K562 (cell line): ENCODE results near the gene MMS22L. TPM values are rescaled to one million over a fixed set of nuclear protein-coding genes. Genes with fewer than 3 reads are reported as not detected.

Experiments used
- ATAC-seq: fragments of 200-7000 bp; cut with Tn5 transposase; 3 replicates; pipeline ENCODE4 v1.9.1; 2020; ENCODE audit warnings: moderate library complexity
- BruUV-seq: library from RNA; stranded (reverse); fragments of 400-500 nt; replicated peaks from 2 replicates; lab custom pipeline; 2021; lab: Mats Ljungman, UMichigan
- CTCF ChIA-PET: fragments of 300-600 bp; formaldehyde crosslinking; extraction: SDS; loops from one replicate; lab custom pipeline; 2021; ENCODE audit warnings: low intra/inter-chr PET ratio; lab: Yijun Ruan, JAX
- POLR2A ChIA-PET: fragments of 300-600, 350-650 bp; sonication (Branson Sonifier 250); formaldehyde crosslinking; extraction: SDS; loops from one replicate; lab custom pipeline; 2021; ENCODE audit warnings: antibody characterized with exemption, inconsistent platforms; lab: Yijun Ruan, JAX
- DNase-seq, 4 experiments: peaks; one replicate each; pipeline versions ENCODE4 v3.0.0 to v3.0.0-alpha.2; 2011 to 2018; ENCODE audit warnings: low spot score in 3 of 4, mixed read lengths in 3 of 4; ENCODE audit errors: extremely low read depth in 1 of 4
- FAIRE-seq: peaks from 2 replicates; lab custom pipeline; 2011; peaks lifted over from hg19 to GRCh38; lab: Jason Lieb, UNC
- H2AFZ ChIP-seq: 2 replicates; pipeline ENCODE4 v1.6.0; 2011; ENCODE audit warnings: low read depth, low read length, control low read depth, inconsistent platforms
- H3K27ac ChIP-seq: fragments of 200-600 bp; 3 replicates; pipeline ENCODE4 v1.8.0; 2011; ENCODE audit warnings: low read depth, mild to moderate bottlenecking, control low read depth, inconsistent platforms, low read length, moderate library complexity, mixed read lengths; ENCODE audit errors: extremely low read depth
- H3K27me3 ChIP-seq, 2 experiments: fragments of 300-600 bp in 1 of 2; 2 replicates in 1 of 2; 3 replicates in 1 of 2; pipeline versions ENCODE4 v1.6.0 to v1.8.0; 2011; ENCODE audit warnings: inconsistent platforms in 2 of 2, low read length in 2 of 2, mild to moderate bottlenecking in 1 of 2, mixed read lengths in 1 of 2, moderate library complexity in 1 of 2; ENCODE audit not compliant: control insufficient read depth in 2 of 2, insufficient read depth in 2 of 2
- H3K36me3 ChIP-seq: fragments of 300-600 bp; 3 replicates; pipeline ENCODE4 v1.8.0; 2011; ENCODE audit warnings: mild to moderate bottlenecking, low read length, inconsistent platforms; ENCODE audit not compliant: control insufficient read depth, insufficient read depth
- H3K4me1 ChIP-seq, 2 experiments: fragments of 200-600 bp in 1 of 2; replicated peaks in 1 of 2; 2 replicates in 1 of 2; 3 replicates in 1 of 2; pipeline versions ENCODE4 v1.5.1 to v1.8.0; 2011; ENCODE audit warnings: inconsistent platforms in 2 of 2, low read length in 2 of 2, mild to moderate bottlenecking in 1 of 2, mixed read lengths in 1 of 2, moderate library complexity in 1 of 2; ENCODE audit not compliant: control insufficient read depth in 2 of 2, insufficient read depth in 2 of 2
- H3K4me2 ChIP-seq: 2 replicates; pipeline ENCODE4 v1.6.1; 2011; ENCODE audit warnings: low read length, control low read depth, inconsistent platforms, mixed read lengths; ENCODE audit not compliant: insufficient read depth
- H3K4me3 ChIP-seq: fragments of 200-600 bp; sonication (generic), shearing (Covaris generic); 2 replicates; pipeline ENCODE4 v1.5.1; 2016; ENCODE audit warnings: control low read depth, inconsistent platforms
- H3K79me2 ChIP-seq: fragments of 200-600 bp; 3 replicates; pipeline ENCODE4 v1.8.0; 2011; ENCODE audit warnings: low read length, inconsistent platforms; ENCODE audit not compliant: control insufficient read depth, insufficient read depth
- H3K9ac ChIP-seq, 2 experiments: 2 replicates each; pipeline versions ENCODE4 v1.6.0 to v1.6.1; 2011; ENCODE audit warnings: low read depth in 2 of 2, low read length in 2 of 2, control low read depth in 1 of 2, inconsistent platforms in 1 of 2, mild to moderate bottlenecking in 1 of 2, mixed read lengths in 1 of 2; ENCODE audit not compliant: insufficient read depth in 1 of 2
- H3K9me1 ChIP-seq: one replicate; pipeline ENCODE4 v1.6.0; 2011; ENCODE audit warnings: inconsistent platforms, mild to moderate bottlenecking, low read length, moderate library complexity; ENCODE audit not compliant: control insufficient read depth, insufficient read depth
- H3K9me3 ChIP-seq: replicated peaks from 2 replicates; pipeline ENCODE4 v1.5.1; 2011; ENCODE audit warnings: low read depth, low read length, inconsistent platforms; ENCODE audit not compliant: control insufficient read depth, insufficient read depth
- H4K20me1 ChIP-seq: replicated peaks from 2 replicates; pipeline ENCODE4 v1.6.1; 2011; ENCODE audit warnings: low read length, inconsistent platforms, mixed read lengths; ENCODE audit not compliant: control insufficient read depth, insufficient read depth
- ARID3A ChIP-seq: IDR thresholded peaks from 2 replicates; pipeline ENCODE4 v1.6.1; 2012; ENCODE audit warnings: low read depth, low read length, improper control_type of control experiment, borderline replicate concordance
- ELK3 ChIP-seq: fragments of 450-650 bp; formaldehyde crosslinking; IDR thresholded peaks from 2 replicates; pipeline ENCODE4 v1.4.0; 2020; ENCODE audit warnings: mild to moderate bottlenecking
- EP400 ChIP-seq: fragments of 450-650 bp; IDR thresholded peaks from 2 replicates; pipeline ENCODE4 v1.6.1; 2017; ENCODE audit warnings: antibody characterized with exemption, mild to moderate bottlenecking, moderate library complexity
- MAX ChIP-seq: sonication (generic); formaldehyde crosslinking; IDR thresholded peaks from 2 replicates; pipeline ENCODE4 v1.9.0; 2022; ENCODE audit warnings: mild to moderate bottlenecking, missing genetic modification reagents
- NFIC ChIP-seq: fragments of 450-650 bp; IDR thresholded peaks from 2 replicates; pipeline ENCODE4 v1.6.1; 2017; ENCODE audit warnings: mild to moderate bottlenecking, inconsistent platforms
- TAF1 ChIP-seq: IDR thresholded peaks from 2 replicates; pipeline ENCODE4 v1.6.1; 2011; ENCODE audit warnings: mild to moderate bottlenecking, low read length, moderate library complexity; ENCODE audit not compliant: insufficient read depth, control insufficient read depth, severe bottlenecking; ENCODE audit errors: extremely low read depth
- ZNF280B ChIP-seq: fragments of 250-450 bp; sonication (Bioruptor Pico); IDR thresholded peaks from 2 replicates; pipeline ENCODE4 v1.5.1; 2021; ENCODE audit warnings: mild to moderate bottlenecking
- WGBS: fragments of 100-300 bp; shearing (Covaris generic); methylation state at CpG from one replicate; pipeline ENCODE4 v1.1.6; 2016; ENCODE audit warnings: low coverage, mixed read lengths; ENCODE audit not compliant: insufficient coverage; ENCODE audit errors: missing lambda C conversion rate; 5-methylcytosine and 5-hydroxymethylcytosine counted together
- in situ Hi-C: fragments of 300-500 bp; cut with MboI; formaldehyde crosslinking; loops from 4 replicates; pipeline ENCODE4 v1.15.0; 2018; ENCODE audit warnings: inconsistent platforms, mixed read lengths
- intact Hi-C: fragments of 100-400 bp; cut with micrococcal nuclease; formaldehyde crosslinking; loops from 2 replicates; pipeline ENCODE4 v1.14.2; 2022
- polyA plus RNA-seq, 8 experiments: library from polyadenylated mRNA; depleted of rRNA in 4 of 8; stranded (reverse) in 5 of 8; unstranded in 3 of 8; fragments of >200 nt; fragmentation: Nextera tagmentation in 2 of 8; fragmentation: Illumina TruSeq in 1 of 8; extraction: Ambion mirVana in 2 of 8; extraction: Trizol in 1 of 8; gene quantifications; 2 replicates each; pipeline versions ENCODE4 v1.2.1 to v1.2.3, GENCODE V29; 2011 to 2014; ENCODE audit warnings: inconsistent platforms in 1 of 8, missing spikeins in 1 of 8
- total RNA-seq, 7 experiments: library from RNA; depleted of rRNA in 6 of 7; stranded (reverse); fragments of >200 nt in 6 of 7; fragmentation: Illumina TruSeq in 2 of 7; extraction: Trizol in 2 of 7; gene quantifications; 2 replicates each; pipeline versions ENCODE4 v1.2.1 to v1.2.3, GENCODE V29; 2011 to 2021; ENCODE audit warnings: low replicate concordance in 1 of 7

The MMS22L gene
- total and polyA plus RNA-seq, 9 of the 15 experiments (the other 6 are each of a cell fraction or from before 2014, with no cell fraction given) = 13.0 to 59.5 (median 26.9) TPM

GRCh38 chr6:97133067-97133466 lies 149.9 kb downstream of the MMS22L start:
- Histone ChIP-seq H4K20me1 (no peaks in the 10 kb centered on the region), H3K4me3 (no peak overlapping the region), H3K4me2 (no peak overlapping the region), H3K9ac (no peak overlapping the region), H3K27me3 (no peaks in the 10 kb centered on the region), H3K27ac (no peak overlapping the region), H3K9me3 (no peaks in the 10 kb centered on the region), H3K79me2 (no peaks in the 10 kb centered on the region), H3K36me3 (no peaks in the 10 kb centered on the region), H3K4me1 (no peaks in the 10 kb centered on the region), H2AFZ (no peak overlapping the region), H3K9me1 (no peaks in the 10 kb centered on the region)
- ChIA-PET CTCF (no interaction called here), POLR2A (no interaction called here)
- ATAC-seq = no peak
- 0% methylated on average over 1 of the region's 1 CpG for WGBS
- FAIRE-seq = no peak
- intact Hi-C loops = no loop called here
- no peak for TF ChIP-seq ARID3A
- peak; percentile 50; the same call in 1 of the 2 replicates for TF ChIP-seq NFIC
- TF ChIP-seq MAX (CRISPR knock-in tag) = no peak
- peak in 1 of 4 experiments; percentile 3 for DNase-seq
- no TSS peak for BruUV-seq
- in situ Hi-C loops = no loop called here

GRCh38 chr6:97129106-97129505 lies 153.9 kb downstream of the MMS22L start:
- Histone ChIP-seq H3K27ac (no peak overlapping the region), H2AFZ (no peak overlapping the region), H3K36me3 (no peaks in the 10 kb centered on the region), H3K9ac (no peak overlapping the region), H4K20me1 (no peaks in the 10 kb centered on the region), H3K79me2 (no peaks in the 10 kb centered on the region), H3K9me3 (no peaks in the 10 kb centered on the region), H3K9me1 (no peaks in the 10 kb centered on the region), H3K27me3 (no peaks in the 10 kb centered on the region), H3K4me3 (no peak overlapping the region), H3K4me2 (no peak overlapping the region), H3K4me1 (no peaks in the 10 kb centered on the region)
- in situ Hi-C loops (no loop called here), intact Hi-C loops (no loop called here)
- no peak for DNase-seq
- FAIRE-seq = no peak
- WGBS = 0% methylated on average over 2 of the region's 2 CpGs
- no TSS peak for BruUV-seq
- ATAC-seq = no peak
- ChIA-PET POLR2A (no interaction called here), CTCF (no interaction called here)
- no peak for TF ChIP-seq EP400
- no peak for TF ChIP-seq ELK3 (CRISPR knock-in tag)
- TF ChIP-seq ZNF280B (CRISPR knock-in tag) = no peak
- no peak for TF ChIP-seq TAF1
